CD4-positive, alpha-beta T cell (primary cell): ENCODE data around the gene TESK2. TPM values are rescaled to one million over a fixed set of nuclear protein-coding genes. Genes with fewer than 3 reads are reported as not detected.
"Not testable (repeated sequence)": the region's sequence is repeated elsewhere in the genome, so short reads cannot be mapped to it uniquely, and the experiment has no call there.

Source experiments
- ATAC-seq: fragments of 200-7000 bp; cut with Tn5 transposase; one replicate; pipeline ENCODE4 v1.10.0; 2022; ENCODE audit warnings: mild to moderate bottlenecking; ENCODE audit not compliant: poor library complexity
- CTCF ChIA-PET: fragments of 350-600 bp; sonication (Branson Sonifier 250); formaldehyde crosslinking; loops from one replicate; lab custom pipeline; 2021; ENCODE audit warnings: antibody characterized with exemption, inconsistent platforms; lab: Charles Lee
- POLR2A ChIA-PET: fragments of 350-600 bp; sonication (Branson Sonifier 250); formaldehyde crosslinking; loops from one replicate; lab custom pipeline; 2021; ENCODE audit warnings: antibody characterized with exemption, inconsistent platforms; lab: Charles Lee
- DNase-seq, 14 experiments: peaks; one replicate each; pipeline ENCODE4 v3.0.0-alpha.2; 2013 to 2020; ENCODE audit warnings: mixed read lengths in 2 of 14
- H3K27ac ChIP-seq, 2 donors: one replicate each; pipeline versions ENCODE4 v1.5.1 to v1.7.0; 2013; ENCODE audit warnings: low read length in 2 of 2, low read depth in 1 of 2, mild to moderate bottlenecking in 1 of 2
- H3K27me3 ChIP-seq, 2 experiments: 1 replicate in 1 of 2; 2 replicates in 1 of 2; pipeline versions ENCODE4 v1.6.1 to v1.7.0; 2013; ENCODE audit warnings: low read length in 2 of 2, control low read depth in 1 of 2, mild to moderate bottlenecking in 1 of 2, moderate library complexity in 1 of 2; ENCODE audit not compliant: insufficient read depth in 2 of 2, control insufficient read depth in 1 of 2
- H3K36me3 ChIP-seq: one replicate; pipeline ENCODE4 v1.6.1; 2013; ENCODE audit warnings: low read length, control low read depth; ENCODE audit not compliant: insufficient read depth
- H3K4me1 ChIP-seq: one replicate; pipeline ENCODE4 v1.6.1; 2013; ENCODE audit warnings: low read length, control low read depth; ENCODE audit not compliant: insufficient read depth
- H3K4me3 ChIP-seq: one replicate; pipeline ENCODE4 v1.5.1; 2013; ENCODE audit warnings: mild to moderate bottlenecking, low read length, moderate library complexity
- H3K9me3 ChIP-seq, 2 experiments: 1 replicate in 1 of 2; 2 replicates in 1 of 2; pipeline versions ENCODE4 v1.6.1 to v1.7.0; 2013; ENCODE audit warnings: low read length in 2 of 2, mild to moderate bottlenecking in 2 of 2, control low read depth in 1 of 2, moderate library complexity in 1 of 2; ENCODE audit not compliant: control insufficient read depth in 1 of 2, insufficient read depth in 1 of 2
- H3K27ac Mint-ChIP-seq: one replicate; pipeline ENCODE4 v1.8.0; 2020; ENCODE audit warnings: mixed read lengths
- H3K27me3 Mint-ChIP-seq: one replicate; pipeline ENCODE4 v1.8.0; 2021; ENCODE audit warnings: mixed read lengths
- H3K36me3 Mint-ChIP-seq: one replicate; pipeline ENCODE4 v1.8.0; 2021; ENCODE audit warnings: low read depth, mixed read lengths
- H3K4me1 Mint-ChIP-seq: one replicate; pipeline ENCODE4 v1.8.0; 2021; ENCODE audit warnings: low read depth, mixed read lengths
- H3K4me3 Mint-ChIP-seq: one replicate; pipeline ENCODE4 v1.8.0; 2020; ENCODE audit warnings: mild to moderate bottlenecking, mixed read lengths
- H3K9me3 Mint-ChIP-seq: one replicate; pipeline ENCODE4 v1.8.0; 2020; ENCODE audit warnings: mixed read lengths
- CTCF ChIP-seq: fragments of 200-600 bp; IDR thresholded peaks from one replicate; pipeline ENCODE4 v1.8.0; 2022; ENCODE audit warnings: antibody characterized with exemption, mild to moderate bottlenecking
- intact Hi-C, 2 experiments: fragments of 100-400 bp; cut with DNase I in 1 of 2; cut with micrococcal nuclease in 1 of 2; formaldehyde crosslinking; loops; one replicate each; pipeline versions ENCODE4 v1.15.1 to v1.9.0; 2023 to 2025; cut with DNase I, micrococcal nuclease
- total RNA-seq, 174 experiments: library from RNA in 2 of 174; stranded (reverse) in 2 of 174; gene quantifications; one replicate each; pipeline ENCODE4 v1.2.3 and lab custom pipeline; 2021 to 2026

TESK2 gene
- total RNA-seq, 2 experiments from 2014 or later: 2.8 to 3.4 TPM

GRCh38 chr1:45516036-45516435, 25.1 kb upstream of the TESK2 start:
- no peak for ATAC-seq
- TF ChIP-seq CTCF: no peak
- Histone ChIP-seq H3K4me1 (peaks cover 22% of the 10 kb centered on the region), H3K27ac (no peak overlapping the region), H3K9me3 (no peaks in the 10 kb centered on the region), H3K4me3 (no peak overlapping the region), H3K27me3 (no peaks in the 10 kb centered on the region), H3K36me3 (peaks cover 70% of the 10 kb centered on the region)
- peaks cover 73% of the 10 kb centered on the region for H3K36me3 Mint-ChIP-seq
- H3K27me3 Mint-ChIP-seq: no peaks in the 10 kb centered on the region
- H3K4me1 Mint-ChIP-seq: peaks cover 23% of the 10 kb centered on the region
- no peak for DNase-seq
- intact Hi-C loops: loop anchor here in 1 of 2 experiments (10.0 kb wide), 1 partner anchor 369 kb away; no protein-coding TSS in a partner anchor
- ChIA-PET CTCF (no interaction called here), POLR2A (no interaction called here)
- no peaks in the 10 kb centered on the region for H3K9me3 Mint-ChIP-seq
- H3K27ac Mint-ChIP-seq: peak overlapping the region; percentile 4
- peak overlapping the region; percentile 15 for H3K4me3 Mint-ChIP-seq

- ATAC-seq, H3K9me3 Mint-ChIP-seq, H3K4me3 Mint-ChIP-seq, H3K4me1 ChIP-seq, H3K27ac Mint-ChIP-seq, H3K27me3 Mint-ChIP-seq, H3K4me1 Mint-ChIP-seq, H3K27me3 ChIP-seq, H3K27ac ChIP-seq, DNase-seq, H3K9me3 ChIP-seq, H3K4me3 ChIP-seq: not testable (repeated sequence)
- peaks cover 85% of the 10 kb centered on the region for H3K36me3 Mint-ChIP-seq
- H3K36me3 ChIP-seq: peaks cover 90% of the 10 kb centered on the region
- intact Hi-C loops: loop anchor here in 1 of 2 experiments (10.0 kb wide), 1 partner anchor 371 kb away; no protein-coding TSS in a partner anchor
- ChIA-PET CTCF (interaction anchor here (1.2 to 3.4 kb wide), 6 partner anchors 9 to 57 kb away, joined by 3 to 50 read pairs (median 14); partner anchors contain the start of genes AKR1A1 and PRDX1), POLR2A (interaction anchor here (3.6 kb wide), 1 partner anchor 8 kb away, joined by 23 read pairs; the partner anchor contains the start of gene PRDX1)
These were observed 22.7 kb upstream of the TESK2 start for GRCh38 chr1:45513532-45514260.

GRCh38 chr1:45512641-45513054, 21.7 kb upstream of the TESK2 start:
- ATAC-seq (peak; percentile 41), DNase-seq (peak; percentile 25 to 80 (median 40))
- Histone ChIP-seq H3K4me1 (no peaks in the 10 kb centered on the region), H3K36me3 (peaks cover 91% of the 10 kb centered on the region), H3K9me3 (no peaks in the 10 kb centered on the region), H3K27ac (no peak overlapping the region), H3K27me3 (no peaks in the 10 kb centered on the region), H3K4me3 (no peak overlapping the region)
- intact Hi-C loops: loop anchor here (1.0 to 10.0 kb wide), 2 partner anchors 58 to 372 kb away; no protein-coding TSS in a partner anchor
- Mint-ChIP-seq H3K27me3 (no peaks in the 10 kb centered on the region), H3K27ac (peak overlapping the region; percentile 69), H3K9me3 (no peaks in the 10 kb centered on the region), H3K36me3 (peaks cover 93% of the 10 kb centered on the region), H3K4me3 (no peak overlapping the region), H3K4me1 (peaks cover 8% of the 10 kb centered on the region)
- TF ChIP-seq CTCF: peak; percentile 68
- ChIA-PET POLR2A (interaction anchor here (0.7 to 3.6 kb wide), 6 partner anchors 9 to 62 kb away, joined by 3 to 23 read pairs (median 5); partner anchors contain the start of genes AKR1A1, CCDC163, MMACHC and PRDX1), CTCF (interaction anchor here (0.6 to 3.4 kb wide), 12 partner anchors 10 to 89 kb away, joined by 3 to 50 read pairs (median 4); partner anchors contain the start of genes AKR1A1 and PRDX1)
